IMR-90 (cell line): ENCODE results near the gene CD274. TPM values are rescaled to one million over a fixed set of nuclear protein-coding genes. Genes with fewer than 3 reads are reported as not detected.
A peak's percentile ranks its signal among the peaks of the same experiment; 100 is the strongest.
"Not testable (repeated sequence)": the region's sequence is repeated elsewhere in the genome, so short reads cannot be mapped to it uniquely, and the experiment has no call there.

Experiments used
- ATAC-seq: fragments of 200-7000 bp; cut with Tn5 transposase; 2 replicates; pipeline ENCODE4 v1.9.1; 2020; ENCODE audit warnings: low read depth, mild to moderate bottlenecking, moderate library complexity
- BruUV-seq: library from RNA; stranded (reverse); fragments of 400-500 nt; replicated peaks from 2 replicates; lab custom pipeline; 2021; lab: Mats Ljungman, UMichigan
- CTCF ChIA-PET: fragments of 300-600 bp; formaldehyde crosslinking; extraction: SDS; loops from one replicate; lab custom pipeline; 2021; ENCODE audit warnings: antibody characterized with exemption; lab: Yijun Ruan, JAX
- POLR2A ChIA-PET: fragments of 300-600 bp; sonication (Branson Sonifier 250); formaldehyde crosslinking; loops from one replicate; lab custom pipeline; 2022; ENCODE audit warnings: antibody characterized with exemption; ENCODE audit not compliant: unreplicated experiment; lab: Charles Lee
- DNase-seq: peaks from one replicate; pipeline ENCODE4 v3.0.0; 2013
- H2AFZ ChIP-seq: replicated peaks from 2 replicates; pipeline ENCODE3; 2013; ENCODE audit warnings: low read length, mild to moderate bottlenecking; ENCODE audit not compliant: poor library complexity
- H2AK5ac ChIP-seq: 2 replicates; pipeline ENCODE4 v1.6.1; 2013; ENCODE audit warnings: low read depth, low read length, inconsistent platforms
- H2AK9ac ChIP-seq: replicated peaks from 2 replicates; pipeline ENCODE3; 2013; ENCODE audit warnings: mild to moderate bottlenecking, low read depth, low read length, moderate library complexity; ENCODE audit not compliant: poor library complexity
- H2BK120ac ChIP-seq: 2 replicates; pipeline ENCODE4 v1.6.1; 2013; ENCODE audit warnings: low read depth, low read length, inconsistent platforms
- H2BK15ac ChIP-seq: 3 replicates; pipeline ENCODE4 v1.6.1; 2013; ENCODE audit warnings: low read depth, low read length, inconsistent platforms
- H2BK20ac ChIP-seq: 2 replicates; pipeline ENCODE4 v1.6.1; 2013; ENCODE audit warnings: low read depth, mild to moderate bottlenecking, inconsistent platforms, low read length, moderate library complexity
- H2BK5ac ChIP-seq: 2 replicates; pipeline ENCODE4 v1.6.1; 2013; ENCODE audit warnings: mild to moderate bottlenecking, low read depth, low read length, inconsistent platforms; ENCODE audit not compliant: poor library complexity, severe bottlenecking
- H3K14ac ChIP-seq: replicated peaks from 2 replicates; pipeline ENCODE4 v1.6.1; 2013; ENCODE audit warnings: low read depth, low read length, inconsistent platforms
- H3K18ac ChIP-seq: 2 replicates; pipeline ENCODE4 v1.6.1; 2013; ENCODE audit warnings: low read depth, low read length, control low read depth
- H3K23ac ChIP-seq: 2 replicates; pipeline ENCODE4 v1.6.1; 2013; ENCODE audit warnings: low read depth, low read length, inconsistent platforms
- H3K27ac ChIP-seq: 2 replicates; pipeline ENCODE4 v1.5.1; 2013; ENCODE audit warnings: mild to moderate bottlenecking, control low read depth, low read length; ENCODE audit not compliant: insufficient read depth
- H3K27me3 ChIP-seq: 2 replicates; pipeline ENCODE4 v1.6.1; 2013; ENCODE audit warnings: low read length; ENCODE audit not compliant: control insufficient read depth, insufficient read depth
- H3K36me3 ChIP-seq: 2 replicates; pipeline ENCODE4 v1.6.1; 2013; ENCODE audit warnings: low read length, mixed read lengths; ENCODE audit not compliant: control insufficient read depth, insufficient read depth
- H3K4ac ChIP-seq: 2 replicates; pipeline ENCODE4 v1.6.1; 2013; ENCODE audit warnings: low read depth, low read length, inconsistent platforms
- H3K4me1 ChIP-seq: 2 replicates; pipeline ENCODE4 v1.6.1; 2013; ENCODE audit warnings: low read length, mixed read lengths; ENCODE audit not compliant: control insufficient read depth, insufficient read depth
- H3K4me2 ChIP-seq: 2 replicates; pipeline ENCODE4 v1.6.1; 2013; ENCODE audit warnings: low read depth, mild to moderate bottlenecking, control low read depth, low read length, moderate library complexity
- H3K4me3 ChIP-seq: 2 replicates; pipeline ENCODE4 v1.5.1; 2013; ENCODE audit warnings: low read depth, mild to moderate bottlenecking, control low read depth, low read length, moderate library complexity; ENCODE audit not compliant: insufficient read depth
- H3K56ac ChIP-seq: 2 replicates; pipeline ENCODE4 v1.6.1; 2013; ENCODE audit warnings: low read length, inconsistent platforms; ENCODE audit not compliant: insufficient read depth; ENCODE audit errors: extremely low read depth
- H3K79me1 ChIP-seq, 2 experiments: 2 replicates each; pipeline ENCODE4 v1.6.1; 2013; ENCODE audit warnings: low read length in 2 of 2, inconsistent platforms in 1 of 2, low read depth in 1 of 2
- H3K9ac ChIP-seq: 2 replicates; pipeline ENCODE4 v1.6.1; 2013; ENCODE audit warnings: low read depth, low read length, control low read depth
- H3K9me1 ChIP-seq: 2 replicates; pipeline ENCODE4 v1.6.1; 2013; ENCODE audit warnings: low read length, inconsistent platforms; ENCODE audit not compliant: insufficient read depth
- H3K9me3 ChIP-seq: 2 replicates; pipeline ENCODE4 v1.6.1; 2013; ENCODE audit warnings: low read length; ENCODE audit not compliant: control insufficient read depth, insufficient read depth
- H4K20me1 ChIP-seq: 2 replicates; pipeline ENCODE4 v1.6.1; 2013; ENCODE audit warnings: low read length, inconsistent platforms; ENCODE audit not compliant: insufficient read depth
- H4K5ac ChIP-seq: 2 replicates; pipeline ENCODE4 v1.6.1; 2013; ENCODE audit warnings: mild to moderate bottlenecking, low read depth, low read length, control low read depth
- H4K8ac ChIP-seq, 2 experiments: 2 replicates each; pipeline ENCODE4 v1.6.1; 2013; ENCODE audit warnings: low read depth in 2 of 2, low read length in 2 of 2, control low read depth in 1 of 2, inconsistent platforms in 1 of 2
- H4K91ac ChIP-seq: 2 replicates; pipeline ENCODE4 v1.6.1; 2013; ENCODE audit warnings: low read depth, low read length, inconsistent platforms; ENCODE audit not compliant: insufficient read depth
- WGBS, 2 experiments: methylation state at CpG; one replicate each; pipeline versions ENCODE4 v1.1.5 to v1.1.7; 2013; ENCODE audit warnings: missing lambda C conversion rate in 2 of 2; ENCODE audit not compliant: insufficient read length in 1 of 2; ENCODE audit errors: extremely low coverage in 2 of 2; 5-methylcytosine and 5-hydroxymethylcytosine counted together
- dilution Hi-C: fragments of 300-500 bp; cut with HindIII; formaldehyde crosslinking; loops from one replicate; pipeline ENCODE4 v1.14.3; 2018; ENCODE audit warnings: low sequenced_read_pairs; ENCODE audit not compliant: unreplicated experiment
- in situ Hi-C: fragments of 300-500 bp; cut with MboI; formaldehyde crosslinking; loops from 3 replicates; pipeline ENCODE4 v1.14.3; 2019; ENCODE audit warnings: low sequenced_read_pairs, inconsistent platforms, mixed read lengths
- intact Hi-C: fragments of 100-400 bp; cut with micrococcal nuclease; formaldehyde crosslinking; loops from 2 replicates; pipeline ENCODE4 v1.10.0; 2022
- polyA plus RNA-seq, 3 experiments: library from polyadenylated mRNA; depleted of rRNA; stranded (reverse); fragments of >200 nt; gene quantifications; 2 replicates each; pipeline ENCODE4 v1.2.3, GENCODE V29; 2012; ENCODE audit warnings: low replicate concordance in 1 of 3
- total RNA-seq: library from RNA; depleted of rRNA; stranded (reverse); fragments of >200 nt; gene quantifications from 2 replicates; pipeline ENCODE4 v1.2.3, GENCODE V29; 2012
- TF ChIP-seq, protein P1 (sequence below): fragments of 150-350 bp; IDR thresholded peaks from 2 replicates; pipeline ENCODE4 v1.6.1; 2017; ENCODE audit warnings: mild to moderate bottlenecking, antibody characterized with exemption, low read length, low read depth

Gene CD274
- total and polyA plus RNA-seq, 2 of the 4 experiments (the other 2 are of a cell fraction), result 17.4 to 19.4 TPM

DNA sequence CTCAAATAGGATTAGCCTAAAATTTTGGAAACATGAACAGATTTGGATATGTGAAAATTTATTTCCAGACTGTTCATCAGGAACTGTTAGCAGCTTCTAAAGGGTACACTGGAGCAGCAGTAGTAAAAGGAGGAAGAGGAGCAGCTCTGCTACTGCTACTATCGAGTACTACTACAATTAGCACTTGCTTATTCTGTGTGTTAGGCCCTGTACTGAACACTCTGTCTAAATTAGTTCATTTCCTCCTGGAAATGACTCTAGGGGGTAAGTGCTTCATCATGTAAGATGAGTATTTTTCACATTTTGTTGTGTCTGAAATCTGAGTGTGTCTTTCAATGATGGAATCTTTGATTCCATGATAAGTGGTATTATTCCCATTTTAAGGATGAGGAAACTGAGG lies 9.8 kb downstream of the CD274 start:
- H3K27ac ChIP-seq, result no peak overlapping the region
- ATAC-seq (no peak), DNase-seq (no peak)
- no peak overlapping the region for H3K4ac ChIP-seq
- BruUV-seq, result no TSS peak
- no peak overlapping the region for H3K4me2 ChIP-seq
- no peak overlapping the region for H3K9ac ChIP-seq
- H3K14ac ChIP-seq, result no peak overlapping the region
- H3K4me1 ChIP-seq, result peaks cover 2% of the 10 kb centered on the region; the same call in 1 of the 2 replicates
- CTCF ChIA-PET, result no interaction called here
- no peak overlapping the region for H4K91ac ChIP-seq
- peaks cover 8% of the 10 kb centered on the region for H3K9me1 ChIP-seq
- H3K79me1 ChIP-seq, result peaks cover 41 to 48% of the 10 kb centered on the region in 2 experiments
- H2AK9ac ChIP-seq, result no peak overlapping the region
- dilution Hi-C loops, result no loop called here
- in situ Hi-C loops, result loop anchor here (25.0 kb wide), 1 partner anchor 252 kb away; no protein-coding TSS in a partner anchor
- no peak overlapping the region for H3K18ac ChIP-seq
- no peak overlapping the region for H3K4me3 ChIP-seq
- H2AFZ ChIP-seq, result no peak overlapping the region
- TF ChIP-seq, protein P1, sequence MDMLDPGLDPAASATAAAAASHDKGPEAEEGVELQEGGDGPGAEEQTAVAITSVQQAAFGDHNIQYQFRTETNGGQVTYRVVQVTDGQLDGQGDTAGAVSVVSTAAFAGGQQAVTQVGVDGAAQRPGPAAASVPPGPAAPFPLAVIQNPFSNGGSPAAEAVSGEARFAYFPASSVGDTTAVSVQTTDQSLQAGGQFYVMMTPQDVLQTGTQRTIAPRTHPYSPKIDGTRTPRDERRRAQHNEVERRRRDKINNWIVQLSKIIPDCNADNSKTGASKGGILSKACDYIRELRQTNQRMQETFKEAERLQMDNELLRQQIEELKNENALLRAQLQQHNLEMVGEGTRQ, result no peak
- H3K23ac ChIP-seq, result no peak overlapping the region
- no peak overlapping the region for H2BK120ac ChIP-seq
- no peak overlapping the region for H2AK5ac ChIP-seq
- WGBS, 2 experiments, result no CpG with 5 or more reads among the region's 1 CpG
- H3K9me3 ChIP-seq, result no peaks in the 10 kb centered on the region
- H4K20me1 ChIP-seq, result no peaks in the 10 kb centered on the region
- no peak overlapping the region; a peak in 1 of 4 replicates for H4K8ac ChIP-seq
- no peak overlapping the region for H2BK20ac ChIP-seq
- POLR2A ChIA-PET, result no interaction called here
- H3K56ac ChIP-seq, result no peak overlapping the region
- H2BK15ac ChIP-seq, result no peak overlapping the region
- no peaks in the 10 kb centered on the region for H3K27me3 ChIP-seq
- peak overlapping the region; percentile 49 for H2BK5ac ChIP-seq
- intact Hi-C loops, result no loop called here
- H3K36me3 ChIP-seq, result peaks cover 19% of the 10 kb centered on the region
- no peak overlapping the region; the same call in 1 of the 2 replicates for H4K5ac ChIP-seq

GRCh38 chr9:5464831-5465330 lies 14.5 kb downstream of the CD274 start:
- CTCF ChIA-PET, result interaction anchor here (2.6 kb wide), 1 partner anchor 14 kb away, joined by 6 read pairs; the partner anchor contains the start of gene CD274
- H3K4me2 ChIP-seq, H3K27me3 ChIP-seq, H2BK5ac ChIP-seq, H3K56ac ChIP-seq, H3K9me3 ChIP-seq, DNase-seq, H3K14ac ChIP-seq, H3K4ac ChIP-seq, H3K27ac ChIP-seq, H2BK20ac ChIP-seq, H3K18ac ChIP-seq, H2AK5ac ChIP-seq, H3K4me3 ChIP-seq, intact Hi-C loops, POLR2A ChIA-PET, dilution Hi-C loops, ATAC-seq, H2BK120ac ChIP-seq, H4K5ac ChIP-seq, H4K91ac ChIP-seq, H2AK9ac ChIP-seq, H3K9ac ChIP-seq, H4K20me1 ChIP-seq, H3K23ac ChIP-seq, H3K4me1 ChIP-seq, BruUV-seq, H2AFZ ChIP-seq, H2BK15ac ChIP-seq, H4K8ac ChIP-seq: not testable (repeated sequence)
- Histone ChIP-seq H3K79me1 (peaks cover 17 to 29% of the 10 kb centered on the region in 2 experiments), H3K36me3 (peaks cover 23% of the 10 kb centered on the region), H3K9me1 (peaks cover 13% of the 10 kb centered on the region)
- WGBS, 2 experiments, result 95% methylated on average over 3 of the region's 4 CpGs; no CpG with 5 or more reads in 1 of the 2 experiments
- in situ Hi-C loops, result loop anchor here (25.0 kb wide), 1 partner anchor 247 kb away; no protein-coding TSS in a partner anchor
